HT1080 (cell line): ENCODE measurements around the gene ZMYND8. TPM values are rescaled to one million over a fixed set of nuclear protein-coding genes. Genes with fewer than 3 reads are reported as not detected.
"Not testable (repeated sequence)": the region's sequence is repeated elsewhere in the genome, so short reads cannot be mapped to it uniquely, and the experiment has no call there.

ENCODE experiments used
- DNase-seq: peaks from one replicate; pipeline ENCODE4 v3.0.0-alpha.2; 2015; ENCODE audit warnings: low read depth
- total RNA-seq: library from RNA; depleted of rRNA; stranded (reverse); fragments of >200 nt; shearing (Covaris generic); gene quantifications from 2 replicates; pipeline ENCODE4 v1.2.3, GENCODE V29; 2014

The ZMYND8 gene
- total RNA-seq, 1 experiment from 2014 or later: 23.7 TPM

GRCh38 chr20:47209982-47210381 lies 146.5 kb downstream of the ZMYND8 start:
- DNase-seq: no peak

DNA sequence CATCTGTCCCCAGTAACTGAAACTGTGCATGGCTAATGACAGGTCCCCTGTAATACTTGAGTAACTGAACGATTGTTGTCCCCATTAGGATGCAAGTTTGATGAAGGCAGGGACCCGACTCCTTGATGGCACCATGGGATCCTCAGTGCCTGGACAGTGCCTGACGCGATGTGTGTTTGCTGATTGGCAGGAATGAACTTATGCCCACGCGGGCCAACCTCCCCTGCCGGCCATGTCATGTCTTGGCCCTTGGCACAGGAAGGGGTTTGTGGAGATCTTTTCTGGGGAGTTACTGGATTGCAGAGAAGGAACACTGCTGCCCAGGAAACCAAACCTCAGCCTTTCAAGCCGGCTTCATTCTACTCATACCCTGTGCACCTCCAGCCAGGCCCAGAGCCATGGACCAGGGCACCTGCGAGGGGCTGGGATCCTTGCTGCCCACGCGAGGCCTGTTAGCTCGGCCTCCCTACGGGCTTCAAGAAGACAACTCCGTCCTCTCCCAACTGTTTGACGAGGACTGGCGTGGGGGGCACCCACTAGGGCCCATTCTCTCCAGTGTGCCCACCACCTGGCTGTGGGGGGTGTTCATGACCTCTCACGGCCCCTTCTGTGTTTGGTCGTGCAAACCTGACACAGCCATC lies 147.8 kb downstream of the ZMYND8 start:
- no peak for DNase-seq

GRCh38 chr20:47206962-47207641 lies 149.4 kb downstream of the ZMYND8 start:
- DNase-seq: no peak

DNA sequence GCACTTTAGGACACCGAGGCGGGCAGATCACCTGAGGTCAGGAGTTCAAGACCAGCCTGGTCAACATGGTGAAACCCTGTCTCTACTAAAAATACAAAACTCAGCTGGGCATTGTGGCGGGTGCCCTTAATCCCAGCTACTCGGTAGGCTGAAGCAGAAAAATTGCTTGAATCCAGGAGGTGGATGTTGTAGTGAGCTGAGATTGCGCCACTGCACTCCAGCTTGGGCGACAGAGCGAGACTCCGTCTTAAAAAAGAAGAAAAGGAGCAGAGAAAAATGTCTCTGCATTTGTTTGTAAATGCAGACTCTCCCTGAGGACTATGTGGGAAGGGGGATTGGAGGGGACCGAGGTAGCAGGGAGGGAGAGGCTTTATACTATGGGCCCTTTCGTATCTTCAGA lies 149.9 kb downstream of the ZMYND8 start:
- not testable (repeated sequence) for DNase-seq

DNA sequence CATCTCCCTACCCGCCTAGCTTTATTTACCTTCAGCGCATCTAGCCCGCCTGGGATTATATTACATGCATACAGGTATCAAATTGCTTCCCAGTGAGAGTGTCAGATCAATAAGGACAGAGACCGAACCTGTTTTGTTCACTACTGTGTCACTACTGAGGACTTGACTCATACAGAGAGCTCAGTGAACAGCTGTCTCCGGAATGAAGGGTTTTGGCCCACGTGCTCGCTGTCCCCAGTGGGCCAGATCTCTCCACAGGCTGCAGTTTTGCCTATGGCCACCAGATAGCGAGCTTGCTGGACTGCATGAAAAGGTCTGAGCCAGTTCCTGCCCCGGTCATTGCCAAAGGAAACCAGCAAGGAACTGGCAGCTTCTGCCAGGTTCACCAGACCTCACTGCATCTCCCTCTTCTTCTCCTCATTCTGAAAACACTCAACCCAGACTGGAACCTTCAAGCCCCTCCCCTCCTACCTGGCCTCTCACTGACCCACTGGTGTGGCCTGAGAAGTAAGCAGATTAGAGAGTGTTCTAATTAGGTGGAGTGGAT lies 150.8 kb downstream of the ZMYND8 start:
- DNase-seq: peak; percentile 74

GRCh38 chr20:47204850-47205122 lies 151.7 kb downstream of the ZMYND8 start:
- not testable (repeated sequence) for DNase-seq

DNA sequence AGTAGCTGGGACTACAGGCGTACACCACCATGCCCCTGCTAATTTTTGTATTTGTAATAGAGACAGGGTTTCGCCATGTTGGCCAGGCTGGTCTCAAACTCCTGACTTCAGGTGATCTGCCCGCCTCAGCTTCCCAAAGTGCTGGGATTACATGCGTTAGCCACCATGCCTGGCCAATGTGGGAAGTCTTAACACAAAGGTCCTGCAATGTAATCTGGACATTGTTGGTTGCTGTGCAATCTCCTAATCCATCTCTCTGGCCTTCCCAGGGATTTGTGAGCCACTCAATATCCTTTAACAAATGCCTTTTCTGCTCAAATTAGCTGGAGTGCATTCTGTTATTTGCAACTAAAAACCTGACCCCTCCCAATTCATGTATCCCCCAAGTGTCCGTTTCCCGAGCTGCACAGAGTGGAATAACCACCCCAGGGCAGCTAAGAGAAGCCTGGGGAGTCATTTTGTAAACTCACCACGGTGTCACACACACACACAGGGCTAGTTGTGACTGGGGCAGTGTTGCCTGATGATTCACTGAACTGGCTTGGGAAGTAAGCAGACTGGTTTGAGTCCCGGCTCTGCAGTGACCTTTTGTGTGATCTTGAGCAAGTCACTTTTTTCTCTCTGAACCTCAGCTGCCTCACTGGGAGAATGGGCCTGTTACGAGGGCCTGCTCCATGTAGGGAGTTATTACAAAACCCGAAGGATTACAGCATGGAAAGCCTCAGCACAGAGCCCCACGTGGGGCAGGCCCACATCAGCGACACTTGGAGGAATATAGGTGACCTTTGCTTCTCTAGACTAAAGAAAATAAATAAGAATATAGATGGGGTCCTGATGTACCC lies 152.3 kb downstream of the ZMYND8 start:
- peak; percentile 58 for DNase-seq

GRCh38 chr20:47202733-47203667 lies 153.5 kb downstream of the ZMYND8 start:
- DNase-seq: no peak

GRCh38 chr20:47201074-47201730 lies 155.3 kb downstream of the ZMYND8 start:
- no peak for DNase-seq

- no peak for DNase-seq
Measured at GRCh38 chr20:47198996-47199552, 157.4 kb downstream of the ZMYND8 start.

- DNase-seq: no peak
Measured at GRCh38 chr20:47198254-47198671, 158.2 kb downstream of the ZMYND8 start.

- peak; percentile 60 for DNase-seq
Measured at GRCh38 chr20:47196091-47197081, 160.1 kb downstream of the ZMYND8 start.

DNA sequence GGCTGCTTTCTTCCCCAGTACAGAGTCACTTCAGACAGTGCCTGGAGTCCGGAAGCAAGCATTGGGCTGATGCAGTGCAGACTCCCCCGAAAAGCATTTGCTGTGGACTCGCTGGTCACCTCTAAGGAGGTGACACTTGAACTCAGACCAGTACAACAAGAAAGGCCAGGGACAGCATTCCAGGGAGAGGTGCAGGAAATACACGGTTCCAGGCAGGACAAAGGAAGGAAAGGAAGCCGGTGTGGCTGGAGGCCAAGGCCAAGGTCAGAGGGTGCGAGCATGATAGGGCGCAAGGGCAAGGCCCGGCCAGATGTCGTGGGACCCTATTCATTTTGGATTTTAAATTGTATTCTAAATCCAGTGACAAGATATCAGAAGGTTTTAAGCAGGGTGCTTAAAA lies 160.9 kb downstream of the ZMYND8 start:
- no peak for DNase-seq

DNA sequence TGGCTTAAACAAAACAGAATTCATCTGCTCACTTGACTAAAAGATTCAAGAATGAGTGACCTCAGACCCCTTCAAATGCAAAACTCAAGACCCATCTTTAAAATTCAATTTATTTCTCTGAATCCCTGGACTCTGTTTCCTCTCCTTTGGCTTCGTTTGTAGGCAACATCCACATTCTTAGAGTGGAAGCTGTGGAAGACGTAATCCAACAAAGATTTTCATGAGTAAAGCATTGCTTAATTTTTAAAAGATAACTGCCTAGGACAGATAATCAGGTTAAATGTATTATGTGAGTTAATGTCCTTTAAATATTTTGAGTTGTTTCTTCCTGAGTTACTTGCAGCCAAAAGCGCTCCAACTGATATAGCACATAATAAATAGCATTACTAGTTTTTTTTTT lies 164.5 kb downstream of the ZMYND8 start:
- no peak for DNase-seq

GRCh38 chr20:47191074-47191673 lies 165.3 kb downstream of the ZMYND8 start:
- peak; percentile 57 for DNase-seq

DNA sequence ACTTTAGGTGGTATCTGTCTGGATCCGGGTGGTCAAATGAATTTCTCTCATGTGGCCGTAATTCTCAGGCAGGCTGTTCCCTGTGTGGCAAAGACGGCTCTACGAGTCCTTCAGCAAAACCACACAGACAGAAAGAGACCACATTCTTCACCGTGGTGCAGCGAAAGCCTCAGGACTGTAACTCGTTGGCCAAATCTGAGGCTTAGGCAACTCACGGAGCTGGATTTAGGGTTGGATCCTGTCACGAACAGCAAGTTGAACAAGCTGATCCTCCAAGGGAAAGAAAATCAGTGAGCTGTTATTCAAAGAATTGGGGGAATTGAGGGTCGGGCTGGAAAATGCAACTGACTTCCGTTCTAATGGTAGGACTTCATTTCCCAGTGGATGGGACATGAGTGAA lies 167.4 kb downstream of the ZMYND8 start:
- DNase-seq: no peak

GRCh38 chr20:47188540-47188939 lies 168.0 kb downstream of the ZMYND8 start:
- no peak for DNase-seq

- no peak for DNase-seq
Measured at GRCh38 chr20:47187450-47188195, 168.9 kb downstream of the ZMYND8 start.
